Glutamatergic neuron (in vitro differentiated cells): ENCODE data around the gene MAGI1. TPM values are rescaled to one million over a fixed set of nuclear protein-coding genes. Genes with fewer than 3 reads are reported as not detected.

Experiments used
- DNase-seq: peaks from one replicate; pipeline ENCODE4 v3.0.0; 2022
- H3K27ac Mint-ChIP-seq: one replicate; pipeline ENCODE4 v1.8.0; 2020; ENCODE audit warnings: mild to moderate bottlenecking, mixed read lengths, inconsistent platforms; ENCODE audit not compliant: unreplicated experiment
- H3K27me3 Mint-ChIP-seq: one replicate; pipeline ENCODE4 v1.8.0; 2020; ENCODE audit warnings: mild to moderate bottlenecking, moderate library complexity, mixed read lengths, inconsistent platforms; ENCODE audit not compliant: unreplicated experiment
- H3K36me3 Mint-ChIP-seq: one replicate; pipeline ENCODE4 v1.8.0; 2020; ENCODE audit warnings: mild to moderate bottlenecking, mixed read lengths, inconsistent platforms; ENCODE audit not compliant: unreplicated experiment
- H3K4me1 Mint-ChIP-seq: one replicate; pipeline ENCODE4 v1.8.0; 2020; ENCODE audit warnings: mild to moderate bottlenecking, low read depth, mixed read lengths, inconsistent platforms; ENCODE audit not compliant: unreplicated experiment
- H3K4me3 Mint-ChIP-seq: one replicate; pipeline ENCODE4 v1.8.0; 2020; ENCODE audit warnings: mild to moderate bottlenecking, mixed read lengths, inconsistent platforms; ENCODE audit not compliant: unreplicated experiment
- H3K9me3 Mint-ChIP-seq: one replicate; pipeline ENCODE4 v1.8.0; 2020; ENCODE audit warnings: mild to moderate bottlenecking, moderate library complexity, mixed read lengths, inconsistent platforms; ENCODE audit not compliant: unreplicated experiment
- total RNA-seq: library from RNA; stranded (reverse); fragmentation: NEBNext Ultra II Directional; extraction: Animal tissue kit (Norgen Biotek cat#: 25700); gene quantifications from one replicate; pipeline ENCODE4 v1.2.1, GENCODE V29; 2021; ENCODE audit not compliant: unreplicated experiment
- TF ChIP-seq, protein P1 (sequence below): fragments of 200-600 bp; sonication (generic); IDR thresholded peaks from one replicate; pipeline ENCODE4 v1.5.0; 2021; ENCODE audit not compliant: partially characterized antibody, unreplicated experiment

MAGI1 gene
- total RNA-seq, 1 donor from 2014 or later, result 46.5 TPM

GRCh38 chr3:65411367-65411766 is 627.4 kb downstream of the MAGI1 start:
- no peak overlapping the region for H3K27ac Mint-ChIP-seq
- no peaks in the 10 kb centered on the region for H3K36me3 Mint-ChIP-seq
- TF ChIP-seq, protein P1, sequence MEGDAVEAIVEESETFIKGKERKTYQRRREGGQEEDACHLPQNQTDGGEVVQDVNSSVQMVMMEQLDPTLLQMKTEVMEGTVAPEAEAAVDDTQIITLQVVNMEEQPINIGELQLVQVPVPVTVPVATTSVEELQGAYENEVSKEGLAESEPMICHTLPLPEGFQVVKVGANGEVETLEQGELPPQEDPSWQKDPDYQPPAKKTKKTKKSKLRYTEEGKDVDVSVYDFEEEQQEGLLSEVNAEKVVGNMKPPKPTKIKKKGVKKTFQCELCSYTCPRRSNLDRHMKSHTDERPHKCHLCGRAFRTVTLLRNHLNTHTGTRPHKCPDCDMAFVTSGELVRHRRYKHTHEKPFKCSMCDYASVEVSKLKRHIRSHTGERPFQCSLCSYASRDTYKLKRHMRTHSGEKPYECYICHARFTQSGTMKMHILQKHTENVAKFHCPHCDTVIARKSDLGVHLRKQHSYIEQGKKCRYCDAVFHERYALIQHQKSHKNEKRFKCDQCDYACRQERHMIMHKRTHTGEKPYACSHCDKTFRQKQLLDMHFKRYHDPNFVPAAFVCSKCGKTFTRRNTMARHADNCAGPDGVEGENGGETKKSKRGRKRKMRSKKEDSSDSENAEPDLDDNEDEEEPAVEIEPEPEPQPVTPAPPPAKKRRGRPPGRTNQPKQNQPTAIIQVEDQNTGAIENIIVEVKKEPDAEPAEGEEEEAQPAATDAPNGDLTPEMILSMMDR, result no peak
- H3K27me3 Mint-ChIP-seq, result no peaks in the 10 kb centered on the region
- DNase-seq, result no peak
- H3K4me3 Mint-ChIP-seq, result no peak overlapping the region
- no peaks in the 10 kb centered on the region for H3K4me1 Mint-ChIP-seq
- H3K9me3 Mint-ChIP-seq, result no peaks in the 10 kb centered on the region

DNA sequence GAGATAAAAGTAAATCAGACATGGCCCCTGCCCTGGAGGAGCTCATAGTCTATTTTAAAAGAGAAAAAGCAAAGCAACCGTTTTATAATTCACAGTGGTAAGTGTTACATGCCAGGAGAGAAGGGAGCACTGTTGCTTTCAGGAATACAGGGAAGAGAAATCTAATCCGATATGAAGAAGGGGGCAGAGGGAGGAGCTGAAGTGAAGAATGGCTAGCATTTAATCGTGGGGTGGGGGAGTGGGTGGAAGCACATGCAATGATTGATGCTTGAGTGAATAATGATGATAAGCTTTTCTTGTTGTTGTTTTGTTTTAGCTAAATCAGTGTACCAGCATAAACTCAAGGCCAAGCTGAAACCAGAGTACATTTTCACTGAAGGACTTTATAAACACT is 629.5 kb downstream of the MAGI1 start:
- TF ChIP-seq, protein P1, result no peak
- Mint-ChIP-seq H3K36me3 (no peaks in the 10 kb centered on the region), H3K4me3 (no peak overlapping the region), H3K27me3 (no peaks in the 10 kb centered on the region), H3K27ac (no peak overlapping the region), H3K4me1 (no peaks in the 10 kb centered on the region), H3K9me3 (no peaks in the 10 kb centered on the region)
- DNase-seq, result no peak

GRCh38 chr3:65408531-65409175 is 630.1 kb downstream of the MAGI1 start:
- no peaks in the 10 kb centered on the region for H3K27me3 Mint-ChIP-seq
- no peak overlapping the region for H3K27ac Mint-ChIP-seq
- peaks cover 2% of the 10 kb centered on the region for H3K4me1 Mint-ChIP-seq
- DNase-seq, result no peak
- no peaks in the 10 kb centered on the region for H3K36me3 Mint-ChIP-seq
- no peaks in the 10 kb centered on the region for H3K9me3 Mint-ChIP-seq
- TF ChIP-seq, protein P1, result no peak
- H3K4me3 Mint-ChIP-seq, result no peak overlapping the region

DNA sequence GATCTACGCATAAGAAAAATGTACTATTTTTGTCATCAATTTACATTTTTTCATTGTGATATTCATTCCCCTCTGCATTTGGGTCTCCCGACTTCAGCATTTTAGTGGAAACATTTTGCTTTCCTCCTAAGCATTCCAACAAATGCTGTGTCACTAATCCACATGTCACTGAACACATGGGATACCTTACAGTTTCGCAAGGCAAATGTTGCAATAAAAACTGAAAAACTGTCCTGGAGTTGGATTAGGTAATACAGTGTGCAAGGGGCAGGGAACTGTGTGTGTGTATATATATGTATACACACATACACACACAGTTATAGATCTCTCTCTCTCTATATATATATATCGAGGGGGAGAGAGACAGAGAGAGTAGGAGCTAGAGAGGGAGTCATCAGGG is 632.2 kb downstream of the MAGI1 start:
- no peak for DNase-seq
- TF ChIP-seq, protein P1, result no peak
- Mint-ChIP-seq H3K4me3 (no peak overlapping the region), H3K27me3 (no peaks in the 10 kb centered on the region), H3K36me3 (no peaks in the 10 kb centered on the region), H3K27ac (no peak overlapping the region), H3K4me1 (peaks cover 11% of the 10 kb centered on the region), H3K9me3 (no peaks in the 10 kb centered on the region)

DNA sequence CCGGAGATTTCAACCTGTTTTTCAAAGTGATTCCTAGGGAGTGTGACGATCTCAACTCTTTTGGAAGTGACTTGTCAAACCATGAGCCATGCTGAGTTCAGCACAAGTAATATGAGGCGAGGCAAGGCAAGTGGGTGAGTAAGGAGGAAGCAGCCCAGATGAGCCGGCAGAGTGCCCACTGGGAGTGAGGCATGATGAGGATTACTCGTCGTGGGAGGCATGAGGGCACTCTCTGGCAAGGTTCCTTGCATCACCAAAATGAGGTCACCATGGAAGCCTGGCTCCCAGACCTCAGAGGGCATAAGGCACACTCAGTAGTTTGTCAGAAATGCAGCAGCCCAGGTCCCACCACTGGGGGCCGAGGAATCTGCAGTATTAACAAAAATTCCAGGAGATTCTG is 636.1 kb downstream of the MAGI1 start:
- no peak for DNase-seq
- Mint-ChIP-seq H3K4me3 (no peak overlapping the region), H3K27ac (no peak overlapping the region), H3K4me1 (peaks cover 23% of the 10 kb centered on the region), H3K36me3 (no peaks in the 10 kb centered on the region), H3K27me3 (peaks cover 2% of the 10 kb centered on the region), H3K9me3 (no peaks in the 10 kb centered on the region)
- TF ChIP-seq, protein P1, result no peak
